GM13977 (cell line): ENCODE measurements around the gene TFDP2.

Source experiments
- DNase-seq: peaks from one replicate; pipeline ENCODE4 v3.0.0; 2012; ENCODE audit warnings: low spot score
- CTCF ChIP-seq: IDR thresholded peaks from 2 replicates; pipeline ENCODE4 v1.5.1; 2012; ENCODE audit warnings: mild to moderate bottlenecking, control low read depth; ENCODE audit not compliant: insufficient read depth; ENCODE audit errors: extremely low read depth, missing control alignments
- in situ Hi-C: fragments of 300-500 bp; cut with MboI; formaldehyde crosslinking; loops from one replicate; pipeline ENCODE4 v1.12.0; 2022; ENCODE audit warnings: low sequenced_read_pairs, low pct_unique_long_range_greater_than_20kb, mixed read lengths, inconsistent platforms; ENCODE audit not compliant: unreplicated experiment

TFDP2 gene

GRCh38 chr3:141940194-141940776 is 209.1 kb downstream of the TFDP2 start:
- TF ChIP-seq CTCF, result peak; percentile 10
- in situ Hi-C loops, result no loop called here
- DNase-seq, result no peak

GRCh38 chr3:141939759-141940158 is 209.6 kb downstream of the TFDP2 start:
- in situ Hi-C loops, result no loop called here
- no peak for DNase-seq

GRCh38 chr3:141938011-141938500 is 211.3 kb downstream of the TFDP2 start:
- TF ChIP-seq CTCF, result no peak
- DNase-seq, result no peak
- in situ Hi-C loops, result no loop called here

More at GRCh38 chr3:141939759-141940158, 209.6 kb downstream of the TFDP2 start:
- no peak for TF ChIP-seq CTCF

GRCh38 chr3:141934354-141934753 is 215.0 kb downstream of the TFDP2 start:
- in situ Hi-C loops, result no loop called here

GRCh38 chr3:141933421-141934300 is 215.7 kb downstream of the TFDP2 start:
- no peak for DNase-seq
- no peak for TF ChIP-seq CTCF
- in situ Hi-C loops, result no loop called here

More at GRCh38 chr3:141934354-141934753, 215.0 kb downstream of the TFDP2 start:
- TF ChIP-seq CTCF, result no peak
- no peak for DNase-seq

- TF ChIP-seq CTCF, result no peak
- in situ Hi-C loops, result no loop called here
- DNase-seq, result no peak
These were observed 218.5 kb downstream of the TFDP2 start for GRCh38 chr3:141930801-141931200.
